ENCODE measurements around the gene NPY.

GRCh38 chr7:24316340-24316739 lies 32.4 kb downstream of the NPY start:
- TF ChIP-seq CTCF (IDR thresholded peaks at IDR 0.05) (no peak), POLR2A (IDR thresholded peaks at IDR 0.05) (no peak), EP300 (IDR thresholded peaks at IDR 0.05) (no peak)
